HG03196 (cell line): ENCODE results near the gene TFB1M.
"Not testable (repeated sequence)": the region's sequence is repeated elsewhere in the genome, so short reads cannot be mapped to it uniquely, and the experiment has no call there.

Experiments
- ATAC-seq: cut with Tn5 transposase; IDR thresholded peaks from one replicate; pipeline ENCODE4 v1.9.1; 2021; ENCODE audit not compliant: unreplicated experiment

Gene TFB1M

GRCh38 chr6:155303361-155303870, 10.9 kb downstream of the TFB1M start:
- ATAC-seq: no peak

- ATAC-seq: no peak
These were observed 12.4 kb downstream of the TFB1M start for GRCh38 chr6:155301867-155302266.

- no peak for ATAC-seq
These were observed 16.6 kb downstream of the TFB1M start for GRCh38 chr6:155297669-155298068.

DNA sequence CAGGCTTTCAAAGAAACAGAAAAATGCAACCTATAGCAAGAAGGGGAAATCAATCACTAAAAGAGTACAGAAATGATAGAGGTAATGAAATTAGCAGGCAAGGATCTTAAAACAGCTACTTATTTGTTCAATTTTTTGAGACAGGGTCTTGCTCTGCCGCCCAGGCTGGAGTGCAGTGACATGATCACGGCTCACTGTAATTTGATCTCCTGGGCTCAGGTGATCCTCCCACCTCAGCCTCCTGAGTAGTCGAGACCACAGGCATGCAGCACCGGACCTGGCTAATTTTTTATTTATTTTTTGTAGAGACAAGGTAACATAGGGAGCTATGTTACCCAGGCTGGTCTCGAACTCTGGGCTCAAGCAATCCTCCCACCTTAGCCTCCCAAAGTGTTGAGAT, 21.6 kb downstream of the TFB1M start:
- no peak for ATAC-seq

GRCh38 chr6:155291291-155291690, 23.0 kb downstream of the TFB1M start:
- no peak for ATAC-seq

GRCh38 chr6:155290491-155290890, 23.8 kb downstream of the TFB1M start:
- no peak for ATAC-seq

DNA sequence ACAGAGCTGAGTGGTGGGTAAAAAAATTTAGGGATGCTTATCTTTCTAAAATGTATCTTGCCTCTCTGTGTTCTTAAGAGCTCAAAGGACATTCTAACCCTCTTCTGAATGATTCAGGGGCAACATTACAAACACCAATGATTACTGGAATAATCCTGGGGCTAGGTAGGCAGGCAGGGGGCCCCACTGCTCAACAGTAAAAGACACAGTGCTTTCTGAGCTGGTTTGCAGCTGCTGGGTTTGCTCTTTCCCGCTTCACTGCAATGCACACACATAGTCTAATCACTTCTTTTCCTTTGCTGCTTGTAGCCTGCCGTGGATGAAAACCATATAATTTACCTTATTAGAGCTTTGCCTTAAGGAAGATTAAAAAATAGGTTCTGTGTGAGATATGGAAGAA, 26.5 kb downstream of the TFB1M start:
- ATAC-seq: no peak

DNA sequence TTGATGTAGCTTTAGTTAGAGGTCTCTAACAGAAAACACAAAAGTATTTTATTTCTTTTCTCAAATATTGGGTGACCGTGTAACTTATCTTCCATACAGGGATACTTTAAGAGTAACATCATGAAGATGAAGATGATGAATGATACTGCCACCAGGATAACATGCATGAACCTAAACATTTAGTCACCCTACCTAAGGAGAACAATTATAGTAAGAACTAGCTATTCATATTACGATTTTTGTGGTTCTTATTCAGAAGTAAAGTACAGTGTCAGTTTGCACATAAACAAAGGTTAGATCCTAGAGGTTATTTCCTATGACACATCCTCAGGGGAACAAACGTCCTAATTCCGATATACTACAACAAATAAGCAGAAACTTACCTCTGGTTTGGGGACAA, 29.5 kb downstream of the TFB1M start:
- no peak for ATAC-seq

DNA sequence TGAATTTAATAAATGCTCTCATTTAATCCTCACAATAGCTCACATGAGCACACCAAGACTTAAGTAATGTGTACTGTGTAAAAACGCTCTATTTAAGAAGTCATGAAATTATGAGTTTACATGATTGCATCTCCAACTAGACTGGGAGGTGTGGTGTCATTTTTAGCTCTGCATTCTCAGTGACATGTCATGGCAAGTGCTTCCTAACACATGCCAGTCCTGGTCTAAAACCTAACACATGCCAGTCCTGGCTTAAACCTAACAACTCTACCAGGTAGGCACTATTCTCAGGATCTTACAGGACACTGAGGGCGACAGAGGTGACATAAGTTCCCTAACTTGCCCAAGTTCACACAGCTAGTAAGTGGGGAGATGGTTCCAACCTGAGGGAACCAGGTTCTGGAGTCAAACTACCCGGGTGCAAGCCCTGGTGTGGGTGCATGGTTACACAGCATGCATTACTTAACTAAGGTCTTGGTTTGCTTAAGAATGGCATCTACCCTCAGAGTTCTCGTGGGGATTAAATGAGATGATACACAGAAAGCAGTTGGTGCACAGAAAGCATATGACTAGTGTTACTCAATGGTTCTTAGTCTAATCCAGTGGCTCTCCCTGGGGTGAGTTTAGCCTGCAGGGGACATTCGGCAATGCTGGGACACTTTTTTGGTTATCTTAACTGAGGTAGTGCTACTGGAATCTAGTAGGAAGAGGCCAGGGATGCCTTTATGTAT, 35.8 kb downstream of the TFB1M start:
- ATAC-seq: no peak

GRCh38 chr6:155276638-155277037, 37.6 kb downstream of the TFB1M start:
- ATAC-seq: no peak

GRCh38 chr6:155275808-155276480, 38.3 kb downstream of the TFB1M start:
- no peak for ATAC-seq

- no peak for ATAC-seq
These were observed 39.8 kb downstream of the TFB1M start for GRCh38 chr6:155274533-155274932.

GRCh38 chr6:155274106-155274505, 40.2 kb downstream of the TFB1M start:
- ATAC-seq: no peak

DNA sequence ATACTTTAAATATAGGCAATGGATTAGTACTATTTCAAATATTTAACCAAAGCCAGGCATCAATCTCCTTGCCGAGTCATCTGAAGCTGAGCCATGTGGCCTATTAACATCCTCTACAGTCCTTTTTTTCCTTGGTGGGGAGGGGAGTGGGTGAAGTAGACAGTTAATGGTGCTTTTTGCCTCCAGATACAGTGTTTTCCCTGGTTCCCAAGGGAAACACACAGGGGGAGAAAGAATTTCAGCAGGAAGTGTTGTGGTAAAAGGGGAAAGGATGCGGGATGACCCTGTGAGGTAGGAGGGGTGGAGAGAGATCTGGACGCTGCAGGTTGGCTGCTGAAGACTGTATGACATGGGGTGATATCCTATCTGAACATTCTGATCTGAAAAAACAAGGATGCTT, 40.9 kb downstream of the TFB1M start:
- ATAC-seq: no peak

- ATAC-seq: no peak
These were observed 41.7 kb downstream of the TFB1M start for GRCh38 chr6:155272353-155273232.

- no peak for ATAC-seq
These were observed 43.1 kb downstream of the TFB1M start for GRCh38 chr6:155271145-155271544.

DNA sequence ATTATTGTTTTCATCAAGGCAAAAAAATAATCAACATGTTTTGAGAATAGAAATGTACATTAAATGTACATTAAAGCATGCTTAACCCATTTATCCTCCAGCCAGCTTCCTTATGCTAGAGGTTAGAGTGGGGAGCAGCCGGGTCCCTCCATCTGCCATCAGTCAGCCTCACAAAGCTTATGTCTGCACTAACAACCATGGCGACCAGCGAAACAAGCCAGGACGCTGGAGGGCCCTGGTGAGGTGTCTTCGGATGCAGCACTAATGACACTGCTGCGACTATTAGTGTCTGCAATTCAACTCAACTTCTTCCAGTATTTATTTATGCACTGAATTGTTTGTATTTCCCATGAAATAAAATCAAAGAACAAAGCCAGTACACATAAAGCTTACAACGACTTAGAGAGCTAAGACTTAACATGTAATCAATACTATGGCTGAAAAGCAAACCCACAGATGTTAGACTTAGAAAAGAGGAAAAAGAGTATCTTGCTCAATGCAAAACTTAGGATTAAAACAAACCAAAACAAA, 43.7 kb downstream of the TFB1M start:
- no peak for ATAC-seq

GRCh38 chr6:155269765-155270164, 44.5 kb downstream of the TFB1M start:
- ATAC-seq: no peak

GRCh38 chr6:155268088-155268867, 46.0 kb downstream of the TFB1M start:
- not testable (repeated sequence) for ATAC-seq

- no peak for ATAC-seq
These were observed 46.9 kb downstream of the TFB1M start for GRCh38 chr6:155267411-155267810.
